ENCODE measurements around the gene ELL2.

GRCh38 chr5:95938766-95939165 lies 22.9 kb downstream of the ELL2 start:
- no peak for TF ChIP-seq CTCF (IDR thresholded peaks at IDR 0.05)
- TF ChIP-seq POLR2A (IDR thresholded peaks at IDR 0.05) = no peak
- TF ChIP-seq EP300 (IDR thresholded peaks at IDR 0.05) = no peak
